ENCODE results near the gene SLC25A3.

The SLC25A3 gene

GRCh38 chr12:98579347-98579746 is 14.1 kb upstream of the SLC25A3 start:
- Histone ChIP-seq H3K4me2 (ENCODE audit: low read length) (no peak overlapping the region), H3K9ac (ENCODE audit: low read length) (no peak overlapping the region)
- no peak for TF ChIP-seq EZH2 (IDR thresholded peaks at IDR 0.05; ENCODE audit: borderline replicate concordance, low read length)
- TF ChIP-seq CTCF (IDR thresholded peaks at IDR 0.05; ENCODE audit: low read length): no peak

GRCh38 chr12:98579835-98580234 is 13.7 kb upstream of the SLC25A3 start:
- no peaks in the 10 kb centered on the region for H3K36me3 ChIP-seq (ENCODE audit: insufficient read depth, low read length)

More at GRCh38 chr12:98579347-98579746, 14.1 kb upstream of the SLC25A3 start:
- no peak overlapping the region for H3K4me3 ChIP-seq (ENCODE audit: low read depth, low read length, poor library complexity, severe bottlenecking)
- H3K27ac ChIP-seq (ENCODE audit: low read depth, low read length, poor library complexity, severe bottlenecking): no peak overlapping the region
- no peaks in the 10 kb centered on the region for H3K36me3 ChIP-seq (ENCODE audit: insufficient read depth, low read length)
- no peaks in the 10 kb centered on the region for H3F3A ChIP-seq (ENCODE audit: insufficient read depth, low read length)
- H3K79me2 ChIP-seq (ENCODE audit: insufficient read depth, low read length): no peaks in the 10 kb centered on the region
- no peaks in the 10 kb centered on the region for H3K9me2 ChIP-seq (ENCODE audit: low read depth, low read length)
- H4K20me1 ChIP-seq (ENCODE audit: insufficient read depth, low read length): no peaks in the 10 kb centered on the region
- H3K27me3 ChIP-seq (ENCODE audit: insufficient read depth, low read length): no peaks in the 10 kb centered on the region
- H3K9me3 ChIP-seq (ENCODE audit: low read length): no peaks in the 10 kb centered on the region
- H2AFZ ChIP-seq (ENCODE audit: low read length): no peak overlapping the region
- no peaks in the 10 kb centered on the region for H3K4me1 ChIP-seq (ENCODE audit: insufficient read depth, low read length, severe bottlenecking)

GRCh38 chr12:98580695-98581094 is 12.8 kb upstream of the SLC25A3 start:
- Histone ChIP-seq H3K27ac (ENCODE audit: low read depth, low read length, poor library complexity, severe bottlenecking) (no peak overlapping the region), H3K79me2 (ENCODE audit: insufficient read depth, low read length) (no peaks in the 10 kb centered on the region), H3K9ac (ENCODE audit: low read length) (no peak overlapping the region), H3K4me2 (ENCODE audit: low read length) (no peak overlapping the region), H3K36me3 (ENCODE audit: insufficient read depth, low read length) (no peaks in the 10 kb centered on the region), H4K20me1 (ENCODE audit: insufficient read depth, low read length) (no peaks in the 10 kb centered on the region), H3K4me3 (ENCODE audit: low read depth, low read length, poor library complexity, severe bottlenecking) (no peak overlapping the region), H3K9me2 (ENCODE audit: low read depth, low read length) (no peaks in the 10 kb centered on the region), H3K9me3 (ENCODE audit: low read length) (no peaks in the 10 kb centered on the region), H3F3A (ENCODE audit: insufficient read depth, low read length) (no peaks in the 10 kb centered on the region), H3K27me3 (ENCODE audit: insufficient read depth, low read length) (no peaks in the 10 kb centered on the region), H3K4me1 (ENCODE audit: insufficient read depth, low read length, severe bottlenecking) (no peaks in the 10 kb centered on the region), H2AFZ (ENCODE audit: low read length) (no peak overlapping the region)
- no peak for TF ChIP-seq EZH2 (IDR thresholded peaks at IDR 0.05; ENCODE audit: borderline replicate concordance, low read length)
- no peak for TF ChIP-seq CTCF (IDR thresholded peaks at IDR 0.05; ENCODE audit: low read length)

More at GRCh38 chr12:98579835-98580234, 13.7 kb upstream of the SLC25A3 start:
- Histone ChIP-seq H4K20me1 (ENCODE audit: insufficient read depth, low read length) (no peaks in the 10 kb centered on the region), H3K4me3 (ENCODE audit: low read depth, low read length, poor library complexity, severe bottlenecking) (no peak overlapping the region), H3K27me3 (ENCODE audit: insufficient read depth, low read length) (no peaks in the 10 kb centered on the region), H3K4me2 (ENCODE audit: low read length) (no peak overlapping the region), H3K79me2 (ENCODE audit: insufficient read depth, low read length) (no peaks in the 10 kb centered on the region), H3K9ac (ENCODE audit: low read length) (no peak overlapping the region), H3K4me1 (ENCODE audit: insufficient read depth, low read length, severe bottlenecking) (no peaks in the 10 kb centered on the region), H3F3A (ENCODE audit: insufficient read depth, low read length) (no peaks in the 10 kb centered on the region), H3K9me2 (ENCODE audit: low read depth, low read length) (no peaks in the 10 kb centered on the region), H3K9me3 (ENCODE audit: low read length) (no peaks in the 10 kb centered on the region), H3K27ac (ENCODE audit: low read depth, low read length, poor library complexity, severe bottlenecking) (no peak overlapping the region), H2AFZ (ENCODE audit: low read length) (no peak overlapping the region)
- no peak for TF ChIP-seq EZH2 (IDR thresholded peaks at IDR 0.05; ENCODE audit: borderline replicate concordance, low read length)
- TF ChIP-seq CTCF (IDR thresholded peaks at IDR 0.05; ENCODE audit: low read length): no peak
